Fibroblast of skin of scalp (primary cell): ENCODE results near the gene BABAM2.
A peak's percentile ranks its signal among the peaks of the same experiment; 100 is the strongest.
"Not testable (repeated sequence)": the region's sequence is repeated elsewhere in the genome, so short reads cannot be mapped to it uniquely, and the experiment has no call there.

ENCODE experiments used
- DNase-seq: peaks from one replicate; pipeline ENCODE4 v3.0.0-alpha.2; 2013

The BABAM2 gene

DNA sequence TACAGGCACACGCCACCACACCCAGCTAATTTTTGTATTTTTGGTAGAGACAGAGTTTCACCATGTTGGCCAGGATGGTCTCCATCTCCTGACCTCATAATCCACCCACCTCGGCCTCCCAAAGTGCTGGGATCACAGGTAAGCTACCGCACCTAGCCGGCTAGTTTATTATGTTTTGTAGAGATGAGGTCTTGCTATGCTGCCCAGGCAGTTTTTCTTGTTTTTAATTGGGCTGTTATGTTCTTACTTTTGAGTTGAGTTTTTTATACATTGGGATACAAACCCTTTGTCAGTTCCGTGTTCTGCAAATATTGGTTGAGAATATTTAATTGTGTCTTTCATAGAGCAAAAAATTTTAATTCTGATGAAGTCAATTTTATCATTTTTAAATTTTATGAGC is 368.7 kb downstream of the BABAM2 start:
- not testable (repeated sequence) for DNase-seq

DNA sequence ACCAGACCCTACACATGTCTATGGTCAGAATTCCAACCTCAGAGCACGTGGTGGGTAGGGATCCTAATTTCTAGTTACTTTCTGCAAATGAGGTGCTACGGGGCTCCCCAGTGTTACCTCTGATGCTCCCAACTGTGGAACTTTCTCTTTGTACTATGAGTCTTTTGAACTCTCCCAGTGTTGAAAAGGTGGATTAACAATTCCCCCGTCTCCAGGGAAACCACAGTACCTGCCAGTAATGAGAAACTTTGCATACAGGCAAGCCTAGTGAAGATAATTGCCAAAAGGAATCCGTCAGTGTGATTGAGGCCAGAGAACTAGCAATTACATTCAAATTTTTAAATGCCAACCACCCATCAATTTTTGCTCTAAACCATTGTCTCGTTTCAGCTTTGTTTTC is 373.2 kb downstream of the BABAM2 start:
- no peak for DNase-seq

DNA sequence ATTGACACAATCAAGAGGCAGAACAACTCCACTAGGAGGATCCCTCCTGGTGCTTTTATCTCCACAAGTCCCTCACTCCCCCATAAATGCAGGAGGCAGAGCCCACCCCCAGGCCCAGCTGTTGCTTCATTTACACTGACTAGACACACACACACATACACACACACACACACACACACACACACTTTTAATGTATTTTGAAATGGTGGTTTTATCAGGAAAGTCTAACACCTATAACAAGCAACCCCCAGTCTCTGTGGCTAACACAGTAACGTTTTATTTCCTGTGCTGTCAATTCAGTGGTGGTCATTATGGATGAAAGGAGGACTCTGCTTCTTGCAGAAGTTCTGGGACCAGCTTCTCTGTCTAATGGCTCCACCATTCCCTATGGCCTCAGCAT is 376.8 kb downstream of the BABAM2 start:
- no peak for DNase-seq

DNA sequence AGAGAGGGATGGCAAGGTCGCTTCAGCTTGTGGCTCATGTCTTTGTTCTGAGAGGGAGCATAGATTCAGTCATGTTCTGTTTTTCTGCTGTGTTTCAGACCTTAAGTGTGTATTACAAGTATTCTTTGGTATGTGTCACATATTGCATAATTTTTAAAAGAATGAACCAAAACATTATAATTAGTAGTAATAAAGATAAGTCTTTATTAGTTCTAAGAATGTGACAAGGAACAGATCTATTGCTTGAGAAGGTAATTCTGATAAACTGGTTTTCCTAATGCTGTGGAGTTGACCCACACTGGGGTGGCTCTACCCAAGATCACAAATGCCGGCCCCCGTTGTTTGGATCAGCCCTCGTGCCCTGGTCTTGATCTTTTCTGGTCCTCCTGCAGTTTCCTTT is 377.9 kb downstream of the BABAM2 start:
- DNase-seq = peak; percentile 31

DNA sequence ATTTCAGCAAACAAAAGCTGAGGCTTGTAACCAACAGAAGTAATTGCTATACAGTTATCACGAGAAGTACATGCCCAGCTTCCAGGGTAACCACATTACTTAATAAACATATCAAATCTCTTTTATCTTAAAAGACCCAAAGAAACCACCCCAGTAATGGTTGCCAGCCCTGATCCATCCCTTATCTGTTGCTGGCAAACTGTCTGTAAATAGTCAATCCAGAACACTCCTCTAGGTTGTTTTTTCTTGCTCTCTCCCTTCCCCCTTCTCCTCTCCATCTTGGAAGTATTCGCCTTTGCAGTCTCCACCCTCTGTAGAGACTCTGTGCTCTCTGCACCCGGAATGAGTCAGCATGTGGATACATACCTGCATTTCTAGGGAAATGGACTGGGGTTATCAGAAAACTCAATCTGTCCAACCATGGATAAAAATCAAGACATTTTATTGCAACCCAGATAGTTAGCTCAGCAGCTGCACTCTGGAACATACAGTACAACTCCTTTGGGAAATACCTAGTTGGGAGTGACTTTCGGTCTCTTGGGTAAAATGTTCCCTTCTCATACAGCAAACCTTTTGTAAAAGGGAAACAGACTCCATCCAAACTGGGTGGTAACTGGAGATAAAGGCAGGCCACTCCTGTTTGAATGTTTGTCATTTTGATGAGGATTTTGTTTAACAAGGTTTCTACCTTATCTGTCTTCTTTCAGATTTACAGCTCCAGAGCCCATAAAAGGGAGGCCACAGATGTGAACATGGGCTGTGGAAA is 378.7 kb downstream of the BABAM2 start:
- DNase-seq = no peak

DNA sequence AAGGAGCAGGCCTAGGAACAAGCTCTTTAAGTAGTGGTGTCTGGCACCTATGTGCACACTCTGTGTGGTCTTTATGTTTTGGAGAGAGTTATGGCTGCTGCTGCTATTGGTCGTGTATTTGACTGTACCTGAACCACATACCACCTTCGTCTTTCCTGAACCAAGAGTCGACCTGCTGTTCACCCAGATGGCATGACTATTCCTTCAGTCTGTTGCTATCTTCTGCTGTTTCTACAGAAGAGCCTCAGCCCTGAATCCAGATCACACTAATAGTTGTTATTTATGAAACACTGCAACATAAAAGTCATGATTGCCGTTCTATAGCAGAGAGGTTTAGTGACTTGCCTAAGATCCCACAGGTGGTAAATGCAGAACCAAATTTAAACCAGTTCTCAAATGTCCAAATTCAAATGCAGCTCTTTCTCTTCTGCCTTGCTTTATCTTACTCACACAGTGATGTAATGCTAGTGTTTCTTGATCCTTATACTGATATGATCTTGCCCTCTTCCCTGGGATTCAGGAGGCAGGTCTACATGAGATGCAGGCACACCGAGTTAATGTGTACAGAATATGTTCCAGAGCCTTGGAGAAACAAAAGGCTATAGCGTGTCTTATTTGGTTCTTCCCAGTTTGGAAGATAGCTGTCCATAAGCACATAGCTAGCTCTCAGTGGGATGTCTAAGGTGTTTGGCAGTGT is 380.1 kb downstream of the BABAM2 start:
- no peak for DNase-seq

DNA sequence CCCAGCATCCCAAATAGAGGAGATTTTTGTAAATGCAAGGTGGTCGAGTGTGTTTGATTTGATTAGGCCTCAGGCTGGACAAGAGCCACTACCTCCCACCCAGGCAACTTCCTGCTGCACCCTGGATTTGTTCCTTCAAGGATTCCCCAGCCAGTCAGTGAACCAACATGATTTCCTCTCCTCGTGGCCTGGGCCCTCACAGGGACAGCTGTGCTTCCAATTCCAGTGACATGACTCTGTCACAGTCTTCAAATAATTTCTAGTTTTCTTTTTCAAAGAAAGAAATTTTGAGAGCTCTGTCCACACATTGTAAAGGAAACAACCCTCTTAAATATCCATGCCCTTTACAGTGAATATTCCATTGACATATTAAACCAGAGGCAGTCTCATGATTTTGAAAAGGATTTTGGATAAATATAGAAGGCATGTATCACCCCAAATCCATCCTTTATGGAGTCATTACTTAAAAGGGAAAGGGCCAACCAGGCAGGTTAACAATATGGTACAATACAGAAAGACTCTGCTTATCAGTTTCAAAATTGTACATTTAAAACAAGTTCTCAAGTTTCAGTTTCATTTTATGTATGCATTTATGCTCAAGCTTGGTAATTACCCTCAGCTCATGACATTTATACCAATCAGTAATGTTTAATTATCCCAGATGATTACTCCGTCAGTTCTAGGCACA is 380.8 kb downstream of the BABAM2 start:
- no peak for DNase-seq

DNA sequence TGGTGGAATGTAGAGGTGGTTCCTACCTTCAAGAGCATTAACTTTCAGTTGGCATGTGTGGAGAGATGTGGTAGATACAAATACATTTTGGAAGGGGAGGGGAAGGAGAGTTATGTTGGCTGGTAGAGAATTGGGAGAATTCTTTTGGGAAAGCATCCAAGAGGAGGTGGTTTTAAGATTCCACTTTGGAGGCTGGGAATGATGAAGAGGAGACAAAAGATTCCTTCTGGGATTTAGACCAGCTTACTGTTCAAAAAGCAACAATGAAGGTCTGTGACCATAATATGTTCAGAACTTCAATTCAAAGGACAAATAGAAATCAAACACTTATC is 381.4 kb downstream of the BABAM2 start:
- peak; percentile 78 for DNase-seq

DNA sequence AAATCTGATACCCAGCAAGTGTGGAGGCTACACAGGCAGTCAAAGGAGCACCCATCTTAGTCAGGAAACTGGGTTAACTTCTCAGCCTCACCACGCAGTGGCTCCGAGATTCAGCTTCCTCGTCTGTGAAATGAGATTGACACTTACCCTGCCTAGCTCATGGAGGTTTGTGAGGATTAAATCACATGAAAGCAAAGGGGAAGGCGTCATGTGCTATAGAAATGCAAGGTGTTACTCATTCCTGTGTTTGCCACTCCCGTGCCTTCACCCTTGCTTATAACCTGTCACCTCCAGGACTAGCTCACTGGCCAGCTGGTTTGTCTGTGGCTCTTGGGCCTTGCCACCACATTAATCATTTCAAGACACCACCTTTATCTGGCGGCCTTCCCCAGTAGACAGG is 383.2 kb downstream of the BABAM2 start:
- no peak for DNase-seq

DNA sequence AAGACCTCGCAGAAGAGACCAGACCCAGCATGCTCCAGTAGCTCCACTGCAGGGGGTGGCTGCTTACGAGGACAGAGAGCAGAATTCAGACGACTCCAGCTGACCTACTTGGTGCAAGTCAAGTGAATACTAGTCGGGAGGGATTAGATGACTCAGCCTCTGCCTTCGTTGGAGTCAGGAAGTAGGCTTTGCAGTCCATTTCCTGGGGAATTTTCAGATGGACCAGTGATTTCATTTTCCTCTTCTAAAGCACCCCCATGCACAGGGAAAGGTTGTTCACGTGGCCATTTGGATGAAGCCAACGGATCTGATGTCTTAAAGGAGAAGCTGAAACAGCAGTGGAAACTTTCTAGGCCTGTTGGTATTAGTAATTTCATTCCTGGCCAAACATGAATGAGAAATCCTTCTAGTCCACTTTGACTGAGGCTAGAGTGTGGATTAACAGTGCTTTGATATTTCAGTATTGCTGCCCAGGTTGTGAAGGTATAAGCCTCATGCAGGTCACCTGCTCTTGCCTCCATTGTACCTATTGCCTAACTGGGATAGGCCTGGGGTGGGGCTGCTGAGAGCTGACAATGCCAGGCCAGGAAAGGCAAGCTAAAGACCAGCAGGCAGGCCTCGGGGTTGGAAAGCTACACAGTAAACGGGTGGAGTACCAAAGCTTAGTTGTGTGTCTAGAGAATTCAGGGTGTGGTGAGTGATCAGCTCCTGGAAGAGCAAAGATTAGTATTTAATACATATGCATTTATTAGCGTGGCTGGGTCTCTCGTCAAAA is 384.6 kb downstream of the BABAM2 start:
- peak; percentile 96 for DNase-seq

DNA sequence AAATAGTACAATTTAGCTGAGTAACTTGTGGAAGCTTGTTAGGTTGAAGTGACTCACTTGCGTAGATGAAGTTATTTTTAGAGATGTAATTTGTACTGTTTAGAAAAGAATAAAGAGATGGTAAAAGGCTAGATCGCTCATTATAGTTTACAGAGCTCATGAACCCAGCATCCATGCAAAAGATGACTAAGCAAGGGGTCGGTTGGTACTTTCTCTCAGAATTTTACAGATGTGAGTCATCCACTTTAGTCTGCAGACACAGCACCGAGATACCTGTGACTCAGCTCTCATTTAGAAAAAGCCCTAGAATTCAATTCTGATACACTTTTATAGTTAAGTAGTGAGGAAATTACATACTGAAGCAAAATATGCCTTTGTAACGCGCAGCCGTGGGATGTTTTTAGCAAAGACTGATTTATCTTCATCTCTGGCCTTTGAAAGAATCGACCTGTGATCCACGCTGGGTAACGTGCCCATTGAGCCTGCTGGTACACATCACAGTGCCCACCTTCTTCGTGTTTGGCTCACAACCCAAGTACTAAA is 385.6 kb downstream of the BABAM2 start:
- peak; percentile 97 for DNase-seq

DNA sequence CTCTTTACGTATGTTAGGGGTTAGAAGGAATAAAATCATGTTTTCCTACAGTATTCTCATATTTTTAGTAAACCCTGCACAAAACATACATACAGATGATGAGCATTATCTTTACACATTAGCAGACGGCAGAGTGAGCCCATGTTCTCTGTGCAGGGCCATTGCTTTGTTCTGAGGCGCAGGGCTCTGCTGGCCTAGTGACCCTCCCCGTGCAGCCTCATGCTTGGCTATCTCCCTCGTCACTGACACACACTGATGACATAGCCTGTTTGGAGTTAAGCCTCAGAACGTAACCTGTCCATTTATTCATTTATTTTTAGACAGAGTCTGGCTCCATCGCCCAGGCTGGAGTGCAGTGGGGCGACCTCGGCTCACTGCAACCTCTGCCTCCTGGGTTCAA is 386.3 kb downstream of the BABAM2 start:
- no peak for DNase-seq

DNA sequence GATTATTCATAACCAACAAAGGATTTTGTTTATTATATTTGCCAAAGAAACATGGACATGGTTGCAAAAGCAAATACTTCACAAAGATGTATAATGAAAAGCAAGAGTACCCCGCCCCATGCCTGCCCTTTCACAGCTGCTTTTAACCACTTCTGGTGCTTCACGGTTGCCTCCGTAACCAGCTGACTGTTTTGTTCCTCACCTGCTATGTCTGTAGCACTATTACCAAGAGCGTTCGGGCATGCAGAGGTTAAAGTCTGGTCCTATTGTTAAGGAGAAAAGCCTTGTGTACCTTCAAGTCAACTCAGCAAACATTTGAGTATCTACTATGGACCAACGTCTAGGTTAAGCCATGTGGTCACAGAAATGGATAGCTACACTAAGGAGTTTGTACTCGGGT is 386.9 kb downstream of the BABAM2 start:
- DNase-seq = no peak

DNA sequence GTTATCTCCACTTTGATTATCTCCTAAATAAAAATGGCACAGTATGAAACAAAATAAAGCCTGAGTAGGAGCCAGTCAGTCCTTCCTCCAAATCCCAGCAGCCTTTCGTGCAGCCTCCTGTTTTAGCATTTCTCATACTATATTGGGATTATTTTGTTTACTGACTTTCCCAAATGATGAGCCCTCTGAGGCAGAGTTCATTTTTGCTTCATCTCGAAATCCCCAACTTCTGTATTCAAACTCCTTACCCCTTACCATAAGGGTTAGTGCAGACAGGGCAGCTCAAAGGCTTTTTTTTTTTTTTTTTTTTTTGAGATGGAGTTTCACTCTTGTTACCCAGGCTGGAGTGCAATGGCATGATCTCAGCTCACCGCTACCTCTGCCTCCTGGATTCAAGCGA is 388.8 kb downstream of the BABAM2 start:
- DNase-seq = no peak

DNA sequence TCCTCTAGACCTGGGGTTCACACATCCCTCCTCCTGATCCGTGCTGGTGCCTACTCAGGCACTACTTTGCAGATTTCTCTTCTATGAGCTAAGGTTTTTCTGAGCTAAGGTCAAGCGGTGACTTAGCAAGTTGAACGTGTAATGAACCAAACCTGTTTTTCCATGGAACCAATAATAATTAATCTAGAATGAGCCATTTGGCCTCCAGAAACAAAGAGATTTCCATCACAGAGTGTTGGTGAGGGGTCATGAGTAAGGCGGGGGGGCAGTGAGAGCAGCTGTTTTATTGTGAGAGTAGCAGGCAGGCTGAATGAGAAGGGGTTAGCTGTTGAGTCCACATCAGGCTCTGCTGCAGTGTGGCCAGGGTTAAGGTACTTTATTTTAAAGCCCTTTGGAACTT is 390.1 kb downstream of the BABAM2 start:
- no peak for DNase-seq

DNA sequence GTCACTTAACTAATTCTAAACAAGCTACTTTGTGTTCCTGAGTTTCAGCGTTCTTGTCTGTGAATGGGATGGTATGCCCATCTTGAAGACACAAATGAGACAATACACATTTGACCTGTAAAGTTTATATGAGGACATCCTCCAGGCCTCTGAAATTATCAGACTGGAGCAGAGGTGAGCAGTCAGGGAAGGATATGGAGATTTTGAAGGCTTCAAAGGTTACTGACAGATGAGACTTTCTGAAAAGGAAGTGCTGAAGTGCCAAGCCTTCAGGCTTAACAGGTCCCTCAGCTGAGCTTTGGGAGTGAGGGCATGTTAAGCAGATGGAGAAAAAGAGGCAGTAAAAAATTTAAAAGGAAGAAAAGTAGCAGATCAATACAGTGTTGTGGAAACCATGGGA is 391.2 kb downstream of the BABAM2 start:
- DNase-seq = no peak

DNA sequence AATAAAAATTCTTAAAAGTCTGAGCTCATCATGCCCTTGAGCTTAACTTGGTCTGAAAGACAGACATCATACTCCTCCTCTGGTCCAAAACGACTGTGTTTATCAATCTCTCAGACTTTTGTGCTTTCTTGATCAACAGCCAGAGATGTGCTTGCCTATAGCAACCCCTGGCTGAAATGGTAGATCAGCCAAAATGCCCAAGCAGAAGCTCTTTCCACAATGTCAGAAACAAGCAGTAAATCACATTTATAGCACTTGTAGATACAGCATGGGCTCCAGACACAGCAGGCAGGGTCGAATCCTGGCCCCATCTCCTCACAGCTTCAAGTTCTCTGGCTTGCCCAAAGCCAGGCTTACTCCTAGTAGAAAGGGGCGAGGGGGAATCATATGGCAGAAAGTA is 391.7 kb downstream of the BABAM2 start:
- no peak for DNase-seq

DNA sequence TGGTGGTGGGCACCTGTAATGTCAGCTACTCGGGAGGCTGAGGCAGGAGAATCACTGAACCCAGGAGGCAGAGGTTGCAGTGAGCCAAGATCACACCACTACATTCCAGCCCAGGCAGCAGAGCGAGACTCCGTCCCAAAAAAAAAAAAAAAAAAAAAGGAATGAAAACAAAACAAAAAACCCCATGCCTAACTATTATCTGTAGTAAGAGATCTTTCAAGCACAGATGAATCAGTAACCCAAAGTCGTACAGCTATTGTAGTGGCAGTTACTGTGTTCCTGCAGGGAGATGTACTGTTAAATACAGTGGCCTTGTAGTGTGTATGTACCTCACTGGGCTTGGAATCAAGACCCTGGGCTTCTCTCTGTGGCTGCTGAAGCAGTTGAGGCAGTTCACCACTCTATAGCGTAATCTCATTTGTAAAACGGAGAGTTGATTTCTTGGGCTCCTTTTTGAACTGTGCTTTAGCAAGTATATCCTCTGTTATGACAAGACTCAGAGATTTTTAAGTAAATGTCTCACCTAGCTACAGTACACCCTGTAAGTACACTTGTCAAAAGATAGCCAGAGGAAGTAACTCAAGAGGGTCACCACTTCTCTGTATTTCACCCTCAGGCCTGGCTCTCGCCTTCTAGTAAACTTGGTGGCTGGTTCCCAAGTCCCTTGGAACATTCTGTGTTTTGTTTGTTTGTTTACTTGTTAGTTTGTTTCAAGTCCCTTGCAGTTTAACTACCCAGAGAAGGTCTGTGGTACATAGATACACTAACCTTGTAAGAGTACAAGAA is 392.5 kb downstream of the BABAM2 start:
- DNase-seq = no peak

DNA sequence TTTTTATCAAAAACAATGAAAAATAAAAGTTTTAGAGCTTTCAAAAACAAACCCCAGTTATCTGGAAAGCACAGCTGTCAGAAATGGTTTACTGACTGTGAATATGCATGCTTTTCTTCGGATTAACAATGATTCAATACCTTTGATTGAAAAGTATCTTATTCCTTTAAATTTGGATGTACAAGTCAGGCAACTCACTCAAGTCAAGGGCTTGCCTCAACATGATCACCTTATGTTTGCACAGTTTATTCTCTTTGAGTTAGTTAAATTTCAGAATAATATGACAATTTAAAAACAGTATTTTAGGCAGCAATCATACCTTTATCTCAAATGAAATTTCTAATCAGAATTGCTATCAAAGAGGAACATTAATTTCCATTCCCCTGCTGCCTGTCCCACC is 393.3 kb downstream of the BABAM2 start:
- DNase-seq = no peak

DNA sequence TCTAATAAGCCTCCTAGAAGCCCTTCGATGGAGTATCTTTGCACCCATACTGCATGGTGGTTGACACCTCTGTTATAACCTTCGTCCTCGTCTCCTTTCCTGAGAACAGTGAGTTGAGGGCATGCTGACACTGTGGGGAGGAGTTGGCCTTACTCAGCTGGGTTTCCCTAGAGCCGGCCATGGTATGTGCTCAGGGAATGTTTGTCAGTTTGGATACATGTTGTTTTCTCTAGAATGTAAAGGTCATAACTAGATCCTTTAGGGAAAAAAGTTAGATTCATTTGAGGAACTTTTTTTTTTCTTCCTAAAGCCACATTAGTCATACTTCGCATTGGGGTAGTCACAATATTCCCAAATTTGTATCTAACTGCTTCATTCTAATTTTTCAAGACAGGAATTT is 396.1 kb downstream of the BABAM2 start:
- peak; percentile 81 for DNase-seq

DNA sequence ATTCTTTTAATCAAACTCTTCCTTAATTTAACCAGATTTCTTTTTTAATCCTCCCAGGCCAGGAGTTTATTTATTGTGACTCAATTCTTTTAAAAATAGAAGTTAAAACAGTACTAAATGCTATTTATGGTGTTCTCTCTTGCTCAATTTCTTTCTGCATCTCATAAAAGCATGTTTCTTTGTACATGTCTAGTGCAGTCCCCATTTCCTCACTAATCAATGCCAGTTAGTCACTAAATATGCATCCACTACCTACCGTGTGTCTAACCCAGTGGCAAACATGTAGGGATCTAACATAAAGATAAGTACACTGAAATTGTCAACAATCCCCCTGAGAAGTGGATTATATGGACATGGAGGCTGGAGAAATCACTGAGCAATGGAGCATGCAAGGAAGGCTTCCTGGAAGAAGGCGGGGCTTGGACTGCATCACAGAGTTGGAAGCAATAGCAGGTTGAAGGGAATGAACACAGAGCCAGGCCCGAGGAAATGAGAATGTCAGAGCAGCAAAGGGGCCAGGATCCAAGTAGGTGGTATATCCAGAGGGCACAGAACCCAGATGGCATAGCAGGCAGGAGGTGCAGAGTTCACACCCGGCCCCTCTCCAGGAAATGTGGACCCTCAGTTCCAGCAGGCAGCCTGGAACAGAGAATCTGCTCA is 396.9 kb downstream of the BABAM2 start:
- DNase-seq = peak; percentile 34
